HEK293T (cell line): Measurements from ENCODE around the gene SLC37A3.

Experiments used
- ARNT ChIP-seq: fragments of 450-650 bp; IDR thresholded peaks from 2 replicates; pipeline ENCODE4 v1.6.1; 2017; ENCODE audit warnings: mild to moderate bottlenecking
- BHLHE40 ChIP-seq: fragments of 450-650 bp; IDR thresholded peaks from 2 replicates; pipeline ENCODE4 v1.6.1; 2016; ENCODE audit warnings: mild to moderate bottlenecking, moderate library complexity, borderline replicate concordance
- FOXM1 ChIP-seq: fragments of 450-650 bp; IDR thresholded peaks from 2 replicates; pipeline ENCODE4 v1.6.1; 2017; ENCODE audit warnings: mild to moderate bottlenecking, borderline replicate concordance
- L3MBTL2 ChIP-seq: fragments of 450-650 bp; conservative IDR thresholded peaks from 2 replicates; pipeline ENCODE4 v1.6.1; 2016; ENCODE audit warnings: mild to moderate bottlenecking
- SP1 ChIP-seq: fragments of 450-650 bp; IDR thresholded peaks from 2 replicates; pipeline ENCODE4 v1.6.1; 2017
- TF ChIP-seq, protein P1 (sequence below): fragments of 450-650 bp; IDR thresholded peaks from 2 replicates; pipeline ENCODE4 v1.6.1; 2016

DNA sequence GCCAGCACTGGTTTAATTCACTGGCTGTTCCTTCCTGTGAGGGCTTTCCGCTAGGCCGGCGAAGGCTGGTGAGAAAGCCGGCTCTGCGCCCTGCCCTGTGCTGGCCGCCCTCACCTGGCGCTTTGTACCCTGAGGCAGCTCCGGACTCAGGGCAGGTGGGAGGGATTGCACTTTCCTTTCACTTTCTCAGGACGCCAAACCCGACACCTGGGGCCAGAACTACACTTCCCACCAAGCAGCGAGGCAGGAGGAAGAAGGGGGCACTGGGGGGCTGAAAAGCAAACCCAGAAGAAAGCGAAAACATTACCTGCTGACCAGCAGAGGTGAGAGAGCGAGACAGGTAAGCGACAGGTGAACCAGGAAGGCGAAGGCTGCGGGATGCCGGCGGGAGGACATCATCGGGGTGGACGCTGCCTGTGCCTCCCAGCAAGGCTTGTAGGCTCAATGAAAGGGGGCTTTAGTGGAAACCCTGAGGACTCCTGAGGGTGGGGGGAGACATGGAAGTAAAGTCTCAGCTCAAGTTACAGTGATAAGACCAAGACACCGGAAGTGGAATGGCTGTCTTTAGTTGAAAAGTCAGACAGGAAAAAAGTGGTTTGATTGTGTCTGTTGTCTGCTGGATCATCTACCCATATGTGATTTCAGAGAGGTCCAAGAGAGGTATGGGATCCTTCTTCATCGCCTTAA lies 5.7 kb upstream of the SLC37A3 start, which contains the start of gene RAB19:
- no peak for TF ChIP-seq FOXM1
- TF ChIP-seq, protein P1, sequence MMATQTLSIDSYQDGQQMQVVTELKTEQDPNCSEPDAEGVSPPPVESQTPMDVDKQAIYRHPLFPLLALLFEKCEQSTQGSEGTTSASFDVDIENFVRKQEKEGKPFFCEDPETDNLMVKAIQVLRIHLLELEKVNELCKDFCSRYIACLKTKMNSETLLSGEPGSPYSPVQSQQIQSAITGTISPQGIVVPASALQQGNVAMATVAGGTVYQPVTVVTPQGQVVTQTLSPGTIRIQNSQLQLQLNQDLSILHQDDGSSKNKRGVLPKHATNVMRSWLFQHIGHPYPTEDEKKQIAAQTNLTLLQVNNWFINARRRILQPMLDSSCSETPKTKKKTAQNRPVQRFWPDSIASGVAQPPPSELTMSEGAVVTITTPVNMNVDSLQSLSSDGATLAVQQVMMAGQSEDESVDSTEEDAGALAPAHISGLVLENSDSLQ = no peak
- TF ChIP-seq SP1 = no peak
- TF ChIP-seq BHLHE40 = no peak
- no peak for TF ChIP-seq L3MBTL2
- no peak for TF ChIP-seq ARNT
